OCI-LY1 (cell line): ENCODE data around the gene CTAG1A.

Experiments used
- CTCF ChIP-seq: fragments of 200-600 bp; sonication (generic), shearing (Covaris generic); IDR thresholded peaks from 2 replicates; pipeline ENCODE4 v1.5.1; 2017; ENCODE audit warnings: mild to moderate bottlenecking, antibody characterized with exemption, low read length, moderate library complexity, mixed read lengths
- EZH2 ChIP-seq: fragments of 200-600 bp; sonication (generic), shearing (Covaris generic); IDR thresholded peaks from 2 replicates; pipeline ENCODE4 v1.8.0; 2017; ENCODE audit warnings: borderline replicate concordance, mixed run types, mild to moderate bottlenecking, antibody characterized with exemption, low read length, moderate library complexity, mixed read lengths

- TF ChIP-seq CTCF (no peak), EZH2 (no peak)
Measured at GRCh38 chrX:154547245-154548027, 37.5 kb upstream of the CTAG1A start, which contains the start of gene IKBKG.
